ENCODE measurements around the gene RCAN2.
"Not testable (repeated sequence)": the region's sequence is repeated elsewhere in the genome, so short reads cannot be mapped to it uniquely, and the experiment has no call there.

RCAN2 gene

DNA sequence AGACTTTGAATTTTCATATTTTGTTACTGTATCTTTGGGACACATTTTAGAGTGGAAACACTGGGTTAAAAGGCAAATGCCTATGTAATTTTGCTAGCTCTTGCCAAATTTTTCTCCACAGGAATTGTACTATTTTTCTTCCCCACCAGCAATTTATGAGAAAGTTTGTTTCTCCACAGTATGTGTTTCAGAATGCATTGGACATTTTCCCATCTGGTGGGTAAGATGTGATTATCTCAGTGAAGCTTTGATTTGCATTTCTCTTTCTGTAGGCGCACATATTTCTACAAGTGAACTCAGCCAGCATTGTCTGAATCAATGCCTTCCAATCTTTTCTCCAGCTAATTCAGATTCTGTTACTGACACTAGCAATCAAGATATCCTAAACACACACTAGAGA lies 157.8 kb downstream of the RCAN2 start:
- DNase-seq (ENCODE audit: low spot score): no peak

GRCh38 chr6:46332448-46332847 lies 158.8 kb downstream of the RCAN2 start:
- not testable (repeated sequence) for DNase-seq (ENCODE audit: low spot score)

DNA sequence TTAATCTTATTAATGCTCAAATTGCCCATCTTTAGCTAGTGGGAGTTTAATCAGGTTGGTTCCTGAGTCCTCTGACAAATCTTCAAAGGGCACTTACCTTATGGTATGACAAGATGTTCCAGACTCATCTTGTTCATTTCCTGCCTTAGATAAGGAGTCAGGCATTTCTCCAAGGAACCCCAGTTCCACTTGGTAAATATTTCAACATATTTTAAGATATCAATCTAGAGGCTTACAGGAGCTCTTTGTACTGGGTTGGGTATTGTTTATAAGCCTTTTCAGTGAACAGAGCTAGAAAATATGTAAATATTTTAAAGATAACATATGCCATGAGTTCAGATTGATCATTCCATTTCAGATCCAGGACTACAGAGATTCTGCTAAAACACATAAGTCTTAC lies 159.8 kb downstream of the RCAN2 start:
- no peak for DNase-seq (ENCODE audit: low spot score)

GRCh38 chr6:46329568-46329967 lies 161.7 kb downstream of the RCAN2 start:
- no peak for DNase-seq (ENCODE audit: low spot score)

DNA sequence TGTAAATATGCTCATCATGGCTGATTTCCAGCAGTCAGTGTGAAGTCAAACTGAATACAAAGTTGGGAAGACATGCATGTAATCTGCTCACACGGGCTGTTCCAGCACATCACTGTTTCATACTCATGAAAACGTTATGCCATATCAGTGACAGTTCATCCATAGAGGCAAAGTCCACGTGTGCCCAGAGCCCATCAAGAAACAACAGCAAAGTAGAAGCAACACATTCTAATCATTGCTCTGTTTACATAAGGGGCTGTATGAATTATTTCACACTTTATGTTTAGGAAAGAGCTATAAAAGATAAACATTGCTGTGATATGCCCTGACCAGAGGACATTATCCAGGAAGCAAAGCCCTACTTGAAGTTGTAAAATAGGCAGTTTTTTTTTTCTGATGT lies 163.5 kb downstream of the RCAN2 start:
- no peak for DNase-seq (ENCODE audit: low spot score)

DNA sequence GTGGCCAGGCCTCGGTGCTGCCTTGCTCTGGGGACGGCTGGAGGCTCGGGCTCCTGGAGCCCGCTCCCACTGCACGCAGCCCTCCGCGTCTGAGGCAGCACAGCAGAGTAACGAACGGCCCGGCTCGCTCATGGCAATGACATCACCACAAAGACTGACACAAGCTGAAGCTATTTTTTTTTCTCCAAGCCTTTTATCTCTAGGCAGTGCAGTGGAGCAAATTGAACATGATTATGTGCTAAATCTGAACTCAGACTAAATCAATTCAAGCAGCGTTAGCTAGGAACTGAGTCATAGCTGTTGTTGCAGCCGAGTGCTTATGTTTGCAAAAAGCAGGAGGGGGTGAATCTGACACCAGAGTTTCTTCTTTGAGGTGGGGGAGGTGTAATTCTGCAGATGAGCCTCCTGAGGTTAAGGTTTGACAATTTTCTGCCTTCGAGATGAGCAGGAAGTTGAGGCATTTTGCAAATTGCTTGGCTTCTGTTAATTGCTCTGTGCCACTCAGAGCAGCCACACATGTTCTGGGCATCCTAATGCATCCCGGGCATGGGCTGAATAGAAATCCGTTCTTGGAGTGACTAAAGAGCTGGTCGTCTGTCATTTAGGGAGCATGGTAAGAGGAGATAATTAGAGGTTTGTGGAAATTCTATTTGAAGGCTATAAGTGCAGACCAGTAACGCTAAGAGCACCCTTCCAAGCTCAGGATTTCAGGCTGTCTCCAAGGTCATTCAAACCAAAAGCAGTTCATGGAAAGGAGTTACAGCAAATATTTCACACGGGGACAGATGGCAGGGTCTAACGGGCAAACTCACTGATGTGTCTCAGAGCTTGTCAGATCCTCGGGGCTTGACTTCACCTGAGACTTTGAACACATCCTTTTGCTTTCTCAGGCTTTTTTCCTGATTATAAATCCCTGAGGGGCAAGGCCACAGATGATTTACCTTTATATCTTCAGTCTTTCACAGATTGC lies 165.4 kb downstream of the RCAN2 start:
- DNase-seq (ENCODE audit: low spot score): no peak

DNA sequence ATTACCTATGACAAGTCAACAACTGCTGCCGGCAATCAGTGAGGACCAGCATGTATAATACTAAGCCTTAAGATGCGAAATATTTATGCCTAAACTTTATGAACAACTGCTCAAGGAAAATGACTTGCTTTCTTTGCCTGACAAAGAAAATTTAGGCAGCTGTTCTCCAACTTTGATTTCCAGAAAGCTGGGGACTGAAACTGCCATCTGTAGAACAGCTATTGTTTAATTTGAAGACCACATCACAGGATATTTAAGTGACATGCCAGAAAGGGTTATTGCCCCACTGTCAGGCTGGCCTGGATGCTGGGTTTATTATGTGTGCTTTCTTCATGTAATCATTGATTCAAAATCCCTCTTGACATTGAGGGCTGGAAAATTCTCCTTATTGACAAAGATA lies 166.5 kb downstream of the RCAN2 start:
- no peak for DNase-seq (ENCODE audit: low spot score)

DNA sequence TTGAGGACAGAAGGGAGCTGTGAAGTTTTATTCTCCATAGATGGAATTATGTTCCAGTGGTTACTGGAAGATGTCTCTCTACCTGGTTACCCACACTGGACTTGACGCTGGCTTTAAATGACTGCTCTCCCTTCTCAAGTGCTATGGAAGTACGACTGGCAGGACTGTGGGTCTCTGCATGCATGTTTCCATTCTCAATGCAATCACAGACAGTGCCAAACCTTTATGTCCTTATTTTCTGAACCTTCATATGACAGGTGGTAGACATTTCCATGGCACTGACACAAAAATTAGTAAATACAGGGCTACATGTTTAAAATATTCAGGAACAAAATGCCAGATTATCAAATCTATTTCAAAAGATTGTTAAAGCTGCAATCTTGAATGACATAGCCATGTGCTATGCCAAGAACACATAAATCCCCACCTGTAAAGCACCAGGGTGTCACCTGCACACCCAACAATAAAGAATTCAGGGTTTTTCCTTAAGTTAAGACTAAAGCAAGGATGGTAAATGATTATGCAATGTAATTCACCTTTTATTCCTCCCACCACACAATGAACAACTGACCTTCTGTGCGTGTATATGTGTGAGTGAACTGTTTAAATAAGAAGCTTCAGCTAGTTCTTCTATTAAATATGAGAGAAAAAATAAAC lies 167.2 kb downstream of the RCAN2 start:
- no peak for DNase-seq (ENCODE audit: low spot score)

DNA sequence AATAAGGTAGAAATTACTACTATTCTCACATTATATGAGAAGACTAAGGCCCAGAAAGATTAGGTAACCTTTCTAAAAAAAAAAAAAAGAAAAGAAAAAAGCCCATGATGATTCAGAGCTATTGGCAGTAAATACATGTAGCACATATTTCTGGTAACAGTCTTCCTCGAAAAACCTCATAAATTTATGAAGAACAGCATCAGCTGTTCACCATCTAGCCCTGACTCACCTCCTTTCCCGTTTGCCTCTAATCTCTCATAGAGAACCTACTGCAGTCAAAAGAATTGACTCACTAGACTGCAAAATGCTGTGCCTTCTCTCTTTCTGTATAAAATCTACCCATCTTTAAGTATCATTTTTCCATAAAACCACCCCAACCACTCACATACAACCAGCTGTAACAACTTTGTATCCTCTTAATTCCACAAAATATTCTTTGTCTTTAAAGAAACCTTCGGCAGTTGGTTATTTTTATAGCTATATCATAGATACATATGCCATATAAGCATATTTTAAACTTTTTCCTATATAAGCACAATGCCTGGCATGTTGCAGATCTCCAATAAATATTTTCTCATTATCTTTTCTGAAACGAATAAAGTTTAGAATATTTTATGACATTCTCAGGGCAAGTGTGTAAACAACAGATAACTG lies 167.8 kb downstream of the RCAN2 start:
- no peak for DNase-seq (ENCODE audit: low spot score)

- DNase-seq (ENCODE audit: low spot score): no peak
Observed at GRCh38 chr6:46320505-46320904, 170.7 kb downstream of the RCAN2 start.

DNA sequence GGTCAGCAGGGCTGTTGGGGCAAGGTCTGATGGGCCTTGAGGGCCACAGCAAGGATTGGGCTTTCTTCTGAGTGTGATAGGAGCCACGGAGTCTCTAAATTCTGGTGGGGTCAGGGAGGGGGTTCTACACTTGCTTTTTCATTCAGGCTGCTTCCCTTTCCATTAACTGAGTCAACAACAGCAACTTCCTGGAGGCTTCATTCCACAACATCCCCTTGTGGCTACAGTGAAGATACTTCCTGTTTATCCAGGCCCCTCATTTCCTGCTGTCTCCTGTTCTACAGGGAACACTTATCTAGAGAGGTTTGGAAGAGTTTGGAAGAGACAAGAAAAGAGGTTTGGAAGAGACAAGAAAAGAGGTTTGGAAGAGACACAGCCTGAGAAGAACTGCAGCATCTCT lies 175.7 kb downstream of the RCAN2 start:
- DNase-seq (ENCODE audit: low spot score): no peak

DNA sequence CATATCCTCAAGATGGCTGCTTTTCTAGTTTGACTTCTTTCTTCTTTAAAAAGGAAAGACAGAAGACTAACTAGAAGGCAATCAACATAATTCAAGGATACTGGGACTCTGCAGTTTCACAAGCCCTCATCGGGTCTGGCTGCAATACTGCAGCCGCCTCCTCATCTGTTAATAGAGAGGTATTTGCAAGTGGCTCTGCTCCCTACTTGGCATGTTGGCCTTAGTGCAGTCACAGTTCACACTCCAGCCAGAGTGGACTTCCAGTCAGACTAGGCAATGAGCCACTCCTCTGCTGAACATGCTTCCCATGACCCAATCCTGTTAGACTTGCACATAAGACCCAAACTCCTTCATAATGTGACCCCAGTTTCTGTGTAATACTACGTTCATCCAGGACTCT lies 178.6 kb downstream of the RCAN2 start:
- DNase-seq (ENCODE audit: low spot score): no peak

- DNase-seq (ENCODE audit: low spot score): no peak
Observed at GRCh38 chr6:46310196-46310595, 181.1 kb downstream of the RCAN2 start.

DNA sequence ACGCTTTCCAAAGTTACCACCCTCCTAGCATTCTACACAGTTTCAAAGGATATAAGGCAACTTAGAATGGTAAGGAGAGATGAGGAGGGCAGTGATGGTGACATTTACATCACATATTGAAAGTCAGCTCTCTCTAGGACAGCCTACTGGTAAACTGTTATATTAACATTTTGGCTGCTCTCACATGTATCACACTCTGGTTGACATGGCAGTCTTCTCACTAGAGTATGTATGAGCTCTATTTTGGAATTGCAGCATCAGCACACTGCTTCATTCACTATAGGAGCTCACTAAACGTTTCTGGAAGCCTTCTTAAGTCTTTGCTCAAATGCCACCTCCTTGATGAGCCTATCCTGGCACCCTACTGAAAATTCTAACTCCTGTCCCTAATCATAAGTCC lies 184.8 kb downstream of the RCAN2 start:
- DNase-seq (ENCODE audit: low spot score): no peak

- no peak for DNase-seq (ENCODE audit: low spot score)
Observed at GRCh38 chr6:46305833-46306232, 185.4 kb downstream of the RCAN2 start.

DNA sequence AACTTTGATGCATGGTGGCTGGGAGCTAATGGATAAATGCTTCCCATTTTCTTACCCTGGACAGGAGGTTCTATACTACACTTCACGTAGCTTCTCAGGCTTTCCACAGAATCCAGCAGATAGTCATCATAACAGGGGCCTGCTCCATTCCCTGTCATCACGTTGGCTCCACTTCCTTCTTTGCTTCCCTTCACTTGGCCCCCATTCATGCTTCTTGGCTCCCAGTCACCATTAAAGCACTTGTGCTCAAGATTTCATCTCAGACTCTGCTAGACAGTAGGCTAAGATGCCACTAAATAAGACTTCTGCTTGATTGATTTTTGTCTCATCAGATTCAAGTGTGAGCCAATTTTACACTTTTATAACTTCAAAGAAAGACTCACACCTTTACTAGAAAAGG lies 186.0 kb downstream of the RCAN2 start:
- no peak for DNase-seq (ENCODE audit: low spot score)

- no peak for DNase-seq (ENCODE audit: low spot score)
Observed at GRCh38 chr6:46302816-46303215, 188.4 kb downstream of the RCAN2 start.

DNA sequence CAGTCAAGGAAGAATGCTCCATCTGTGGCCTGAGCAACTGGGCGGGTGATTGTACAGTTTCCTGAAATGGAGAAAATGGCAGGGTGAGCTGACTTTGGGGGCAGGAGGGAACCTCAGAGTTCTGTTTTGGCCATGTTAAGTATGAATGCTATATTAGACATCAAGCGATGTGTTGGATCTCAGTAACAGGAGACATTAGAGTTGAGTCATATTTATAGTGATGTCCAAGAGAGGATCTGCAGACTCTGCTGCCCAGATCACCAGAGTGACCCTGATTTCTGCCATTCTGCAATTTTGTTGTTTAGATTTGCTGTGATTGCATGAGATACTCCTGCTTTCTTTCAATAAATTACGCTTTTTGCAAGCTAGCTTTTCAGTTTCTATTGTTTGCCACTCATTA lies 189.1 kb downstream of the RCAN2 start:
- no peak for DNase-seq (ENCODE audit: low spot score)

GRCh38 chr6:46299253-46299652 lies 192.0 kb downstream of the RCAN2 start:
- DNase-seq (ENCODE audit: low spot score): no peak

DNA sequence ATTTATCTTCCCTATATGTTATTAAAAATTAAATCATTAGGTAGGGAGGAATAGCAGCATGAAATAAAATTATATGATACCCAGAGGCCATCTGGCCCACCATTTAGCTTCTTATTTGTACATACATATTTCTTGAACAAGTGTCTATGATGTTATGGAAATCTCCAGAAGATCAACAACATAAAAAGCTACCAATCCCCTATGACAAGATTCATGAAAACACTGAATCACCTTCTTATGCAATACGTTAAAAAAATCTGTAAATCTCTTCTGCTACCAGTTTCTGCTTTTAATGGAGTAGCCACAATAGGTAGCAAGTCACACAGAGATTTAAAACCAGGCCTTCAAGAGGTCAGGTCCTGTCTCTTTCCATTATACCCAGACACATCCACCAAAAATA lies 194.7 kb downstream of the RCAN2 start:
- DNase-seq (ENCODE audit: low spot score): no peak

GRCh38 chr6:46293641-46294316 lies 197.5 kb downstream of the RCAN2 start:
- DNase-seq (ENCODE audit: low spot score): no peak

GRCh38 chr6:46291880-46292279 lies 199.4 kb downstream of the RCAN2 start:
- DNase-seq (ENCODE audit: low spot score): no peak

GRCh38 chr6:46291275-46291633 lies 200.0 kb downstream of the RCAN2 start:
- no peak for DNase-seq (ENCODE audit: low spot score)
